SH-SY5Y (cell line): ENCODE measurements around the gene CCL18.
"Not testable (repeated sequence)": the region's sequence is repeated elsewhere in the genome, so short reads cannot be mapped to it uniquely, and the experiment has no call there.

Experiments
- GATA2 ChIP-seq: IDR thresholded peaks from 2 replicates; pipeline ENCODE4 v1.6.1; 2011; ENCODE audit warnings: mild to moderate bottlenecking, low read depth, low read length
- GATA3 ChIP-seq: IDR thresholded peaks from 2 replicates; pipeline ENCODE4 v1.6.1; 2011; ENCODE audit warnings: low read depth, mild to moderate bottlenecking, low read length, moderate library complexity

Gene CCL18

GRCh38 chr17:36089888-36090836, 26.1 kb downstream of the CCL18 start, which contains the start of gene CCL3:
Gene CCL3, minus strand, starts transcription at chr17:36090143. Its CDS starts 85 bp downstream, at chr17:36090058.
- TF ChIP-seq GATA3, result no peak
- TF ChIP-seq GATA2, result no peak

DNA sequence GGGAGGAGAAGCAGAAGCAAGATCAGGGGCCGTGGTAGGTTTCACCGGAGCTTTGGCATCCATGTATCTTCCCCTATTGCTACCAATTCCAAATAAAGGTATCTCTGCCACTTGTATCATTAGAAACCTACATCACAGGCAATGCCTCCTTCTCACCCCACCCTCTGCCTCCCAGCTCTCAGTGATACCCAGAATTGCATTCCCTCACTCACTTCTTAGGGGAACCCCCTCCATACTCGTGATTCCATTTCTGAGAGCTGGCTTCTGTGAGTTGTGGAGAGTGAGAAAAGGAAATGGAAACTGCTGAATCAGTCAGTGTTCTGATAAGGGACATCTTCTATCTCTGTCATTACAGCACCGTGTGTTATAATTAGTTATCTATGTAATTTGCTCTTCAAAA, 28.2 kb downstream of the CCL18 start:
- TF ChIP-seq GATA3, result no peak
- TF ChIP-seq GATA2, result no peak

DNA sequence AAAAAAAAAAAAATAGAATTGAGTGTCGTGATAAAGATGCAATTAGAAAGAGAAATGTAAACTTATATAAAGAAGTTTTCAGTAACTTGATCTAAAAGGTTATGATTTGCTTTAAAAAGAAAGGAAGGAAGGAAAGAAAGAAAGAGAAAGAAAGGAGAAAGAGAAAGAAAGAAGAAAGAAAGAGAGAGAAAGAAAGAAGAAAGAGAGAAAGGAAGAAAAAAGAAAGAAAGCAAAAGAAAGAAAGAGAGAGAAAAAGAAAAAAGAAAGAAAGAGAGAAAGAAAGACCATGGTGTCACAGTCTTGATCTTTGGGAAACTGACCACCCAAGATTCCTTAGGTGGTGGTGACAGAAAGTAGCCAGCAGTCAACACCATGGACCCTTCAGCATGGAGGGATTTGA, 30.2 kb downstream of the CCL18 start:
- TF ChIP-seq GATA3, result no peak

DNA sequence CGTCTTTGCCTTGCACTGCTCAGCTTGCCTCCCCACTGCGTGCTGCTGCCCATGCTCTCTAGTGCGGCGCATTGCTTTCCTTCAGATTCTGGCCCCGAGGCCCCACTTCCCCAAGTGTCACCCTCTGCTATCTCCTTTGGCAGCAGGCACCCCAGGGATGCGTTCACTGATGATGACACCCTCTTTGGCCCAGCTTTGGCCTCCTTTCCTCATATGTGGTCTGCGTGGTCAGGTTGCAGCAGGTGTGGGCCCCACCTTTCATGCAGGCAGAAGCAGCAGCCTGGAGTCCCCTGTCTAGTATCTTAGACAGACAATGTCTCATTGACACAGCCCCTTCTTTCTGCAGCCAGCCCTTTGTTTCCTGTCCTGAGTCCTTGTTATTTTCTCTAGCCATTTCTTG, 30.7 kb downstream of the CCL18 start:
- TF ChIP-seq GATA3, result no peak

- no peak for TF ChIP-seq GATA3
- no peak for TF ChIP-seq GATA2
These were observed 31.9 kb downstream of the CCL18 start for GRCh38 chr17:36095992-36096391.

DNA sequence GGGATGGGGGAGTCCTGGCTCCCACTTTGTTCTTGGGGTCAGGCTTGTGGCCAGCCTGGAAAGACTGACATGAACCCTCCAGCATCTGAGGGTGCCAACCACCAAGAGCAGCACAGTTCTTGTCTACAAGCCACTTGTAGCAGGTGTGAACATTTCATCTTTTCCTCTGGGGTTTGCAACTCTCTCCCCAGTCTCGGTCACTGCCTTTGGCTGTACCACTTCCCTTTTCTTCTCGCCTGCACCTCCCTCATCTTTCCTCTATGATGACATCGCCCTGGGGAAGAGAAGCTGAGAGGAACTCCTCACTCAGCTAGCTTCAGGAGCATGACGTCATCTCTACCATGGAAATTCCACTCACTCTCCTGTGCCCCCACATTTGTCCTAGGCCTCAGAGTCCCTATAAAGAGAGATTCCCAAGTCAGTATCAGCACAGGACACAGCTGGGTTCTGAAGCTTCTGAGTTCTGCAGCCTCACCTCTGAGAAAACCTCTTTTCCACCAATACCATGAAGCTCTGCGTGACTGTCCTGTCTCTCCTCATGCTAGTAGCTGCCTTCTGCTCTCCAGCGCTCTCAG, 39.4 kb downstream of the CCL18 start, which contains the start of gene CCL4:
CCL4 (plus strand) TSS at position 427 of the 575 bp plus-strand sequence; CDS start at position 506, 79 bp downstream.
- TF ChIP-seq GATA3, GATA2: not testable (repeated sequence)

- TF ChIP-seq GATA2 (no peak), GATA3 (no peak)
These were observed 40.7 kb downstream of the CCL18 start for GRCh38 chr17:36104701-36105181.

DNA sequence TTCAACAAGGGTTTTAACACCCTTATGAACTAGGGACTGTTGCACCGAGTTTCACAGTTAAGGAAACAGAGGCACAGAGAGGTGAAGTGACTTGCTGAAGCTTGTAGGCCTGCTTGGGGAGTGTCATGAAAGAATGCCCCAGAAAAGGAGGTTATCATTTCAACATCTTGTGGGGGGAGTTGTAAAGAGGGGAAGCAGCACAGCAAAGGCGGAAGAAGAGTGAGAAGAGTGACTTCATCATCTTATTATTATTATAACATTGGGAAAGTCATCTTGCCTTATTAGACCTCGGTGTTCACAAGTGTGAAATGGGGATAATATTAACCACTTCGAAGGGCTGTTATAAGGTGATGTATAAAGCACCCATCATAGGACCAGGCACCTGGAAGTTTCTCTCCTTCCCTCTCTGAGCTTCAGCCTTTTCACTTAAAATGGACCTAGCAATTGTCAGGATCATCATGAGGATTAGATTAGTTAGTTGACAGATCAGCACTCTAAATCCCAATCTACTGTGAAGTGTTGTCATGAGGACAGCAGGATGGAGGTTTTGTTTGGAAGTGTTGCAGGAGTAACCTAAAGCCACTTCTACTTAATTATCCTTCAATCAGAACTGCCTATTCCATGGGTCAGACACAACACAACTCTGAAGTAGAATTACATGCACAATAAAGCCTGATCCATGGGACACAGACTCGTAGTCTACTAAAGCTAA, 41.9 kb downstream of the CCL18 start:
- no peak for TF ChIP-seq GATA3
- no peak for TF ChIP-seq GATA2

- TF ChIP-seq GATA2 (no peak), GATA3 (no peak)
These were observed 42.4 kb downstream of the CCL18 start for GRCh38 chr17:36106493-36106835.

- no peak for TF ChIP-seq GATA3
- no peak for TF ChIP-seq GATA2
These were observed 43.6 kb downstream of the CCL18 start for GRCh38 chr17:36107660-36108059.

- TF ChIP-seq GATA3, result no peak
These were observed 47.0 kb downstream of the CCL18 start for GRCh38 chr17:36111068-36111490.

DNA sequence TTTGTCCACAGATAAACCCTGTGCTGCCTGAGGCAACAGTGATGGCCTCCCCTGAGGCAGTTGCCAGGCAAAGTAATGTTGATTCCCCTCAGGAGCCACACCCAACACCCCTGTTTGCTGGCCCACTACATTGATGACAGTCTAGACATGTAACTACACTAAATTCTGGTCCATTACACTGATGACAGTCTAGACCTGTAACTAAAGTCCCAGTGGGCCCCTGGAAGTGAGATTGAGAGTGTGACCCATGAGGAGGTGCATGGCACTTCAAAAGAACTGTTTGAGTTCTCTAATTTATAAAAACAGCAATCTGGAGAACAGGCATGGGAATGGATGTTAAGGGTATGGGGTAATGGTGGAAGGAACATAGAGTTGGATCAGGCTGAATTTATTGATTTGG, 48.5 kb downstream of the CCL18 start:
- TF ChIP-seq GATA3 (no peak), GATA2 (no peak)

DNA sequence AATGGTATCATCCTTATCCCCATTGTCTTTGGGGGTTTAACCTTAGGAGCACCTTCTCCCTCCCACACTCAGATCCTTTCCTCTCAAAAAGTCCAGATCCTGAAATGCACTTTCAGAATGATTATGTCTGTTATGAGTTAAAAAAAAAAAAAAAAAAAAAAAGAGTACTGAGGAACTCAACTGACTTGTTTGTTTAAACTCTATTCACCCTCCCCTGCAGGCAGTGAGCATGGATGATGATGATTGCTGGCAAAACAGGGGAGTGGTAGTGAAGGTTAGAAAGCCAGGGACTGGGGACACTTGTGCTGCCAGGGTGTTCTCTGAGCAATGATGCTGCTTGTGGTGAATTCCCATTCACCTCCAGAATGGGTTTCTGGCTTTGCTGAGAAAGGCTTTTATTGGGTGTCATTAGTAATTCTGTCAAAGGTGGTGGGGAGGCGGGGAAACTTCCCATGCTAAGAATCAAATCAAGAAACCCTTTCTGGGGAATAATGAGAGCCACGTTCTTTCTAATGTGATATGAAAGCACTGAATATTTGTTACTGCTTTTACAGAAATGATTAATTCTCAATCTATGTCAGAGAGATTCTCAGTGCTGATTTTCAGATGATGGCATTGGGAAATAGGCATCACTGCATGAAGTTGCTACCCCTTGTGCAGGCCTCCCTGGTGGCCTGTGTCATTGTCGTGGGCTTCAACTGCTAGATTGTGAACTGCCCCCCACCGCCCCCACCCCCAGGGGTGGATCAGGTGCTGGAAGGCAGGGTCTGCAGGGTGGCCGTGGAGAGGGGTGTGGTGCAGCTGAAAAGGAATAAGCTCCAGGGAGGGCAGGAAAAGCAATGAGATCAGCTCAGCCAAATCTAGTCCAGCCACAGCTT, 53.7 kb downstream of the CCL18 start:
- TF ChIP-seq GATA2 (no peak), GATA3 (no peak)
